GM21447 (cell line): ENCODE data around the gene OR5AK2.
"Not testable (repeated sequence)": the region's sequence is repeated elsewhere in the genome, so short reads cannot be mapped to it uniquely, and the experiment has no call there.

Source experiments
- ATAC-seq: cut with Tn5 transposase; IDR thresholded peaks from one replicate; pipeline ENCODE4 v1.9.1; 2021; ENCODE audit not compliant: unreplicated experiment

Gene OR5AK2

GRCh38 chr11:56988614-56989013, at the start of gene OR5AK2:
TSS of gene OR5AK2 (plus strand) at chr11:56988914. CDS start at chr11:56988914, 0 bp downstream.
- ATAC-seq, result no peak

- ATAC-seq, result not testable (repeated sequence)
Measured at GRCh38 chr11:56945526-56945925, 43.2 kb upstream of the OR5AK2 start.

- no peak for ATAC-seq
Measured at GRCh38 chr11:56948991-56949515, 39.7 kb upstream of the OR5AK2 start.

GRCh38 chr11:56950510-56950909, 38.2 kb upstream of the OR5AK2 start:
- ATAC-seq, result no peak

- ATAC-seq, result not testable (repeated sequence)
Measured at GRCh38 chr11:56953907-56954306, 34.8 kb upstream of the OR5AK2 start.

GRCh38 chr11:56961609-56962008, 27.1 kb upstream of the OR5AK2 start:
- no peak for ATAC-seq

GRCh38 chr11:56967726-56968125, 21.0 kb upstream of the OR5AK2 start:
- ATAC-seq, result no peak

- no peak for ATAC-seq
Measured at GRCh38 chr11:56968524-56968923, 20.2 kb upstream of the OR5AK2 start.

- no peak for ATAC-seq
Measured at GRCh38 chr11:56977314-56977713, 11.4 kb upstream of the OR5AK2 start.

GRCh38 chr11:56990702-56991101, 2.0 kb downstream of the OR5AK2 start:
- ATAC-seq, result no peak

GRCh38 chr11:56994532-56994931, 5.8 kb downstream of the OR5AK2 start:
- ATAC-seq, result no peak

- no peak for ATAC-seq
Measured at GRCh38 chr11:57001674-57002401, 13.1 kb downstream of the OR5AK2 start.

GRCh38 chr11:57008373-57008772, 19.7 kb downstream of the OR5AK2 start:
- ATAC-seq, result no peak

- ATAC-seq, result no peak
Measured at GRCh38 chr11:57015679-57016078, 27.0 kb downstream of the OR5AK2 start.

- ATAC-seq, result no peak
Measured at GRCh38 chr11:57031556-57031955, 42.8 kb downstream of the OR5AK2 start.
